Muscle layer of colon (tissue), 2 donors: Measurements from ENCODE around the gene PYY.
"Not testable (repeated sequence)": the region's sequence is repeated elsewhere in the genome, so short reads cannot be mapped to it uniquely, and the experiment has no call there.

Source experiments
- H3K27ac ChIP-seq: one replicate; pipeline ENCODE4 v1.7.0; 2013; ENCODE audit warnings: low read depth, mild to moderate bottlenecking, low read length, moderate library complexity
- H3K27me3 ChIP-seq, 2 donors: one replicate each; pipeline ENCODE4 v1.7.0; 2013; ENCODE audit warnings: low read length in 2 of 2, mild to moderate bottlenecking in 2 of 2; ENCODE audit not compliant: insufficient read depth in 2 of 2, control insufficient read depth in 1 of 2
- H3K36me3 ChIP-seq: one replicate; pipeline ENCODE4 v1.7.0; 2013; ENCODE audit warnings: mild to moderate bottlenecking, low read length; ENCODE audit not compliant: insufficient read depth
- H3K4me1 ChIP-seq: one replicate; pipeline ENCODE4 v1.7.0; 2013; ENCODE audit warnings: mild to moderate bottlenecking, low read length; ENCODE audit not compliant: insufficient read depth
- H3K4me3 ChIP-seq, 2 donors: one replicate each; pipeline ENCODE4 v1.7.0; 2013; ENCODE audit warnings: low read length in 2 of 2, low read depth in 1 of 2, mild to moderate bottlenecking in 1 of 2, moderate library complexity in 1 of 2
- H3K9ac ChIP-seq: one replicate; pipeline ENCODE4 v1.7.0; 2013; ENCODE audit warnings: low read length
- H3K9me3 ChIP-seq: one replicate; pipeline ENCODE4 v1.7.0; 2013; ENCODE audit warnings: mild to moderate bottlenecking, low read length
- donor health status: abdominal sarcoma.
- donor health status: Adenocarcinoma of cecum.

PYY gene

DNA sequence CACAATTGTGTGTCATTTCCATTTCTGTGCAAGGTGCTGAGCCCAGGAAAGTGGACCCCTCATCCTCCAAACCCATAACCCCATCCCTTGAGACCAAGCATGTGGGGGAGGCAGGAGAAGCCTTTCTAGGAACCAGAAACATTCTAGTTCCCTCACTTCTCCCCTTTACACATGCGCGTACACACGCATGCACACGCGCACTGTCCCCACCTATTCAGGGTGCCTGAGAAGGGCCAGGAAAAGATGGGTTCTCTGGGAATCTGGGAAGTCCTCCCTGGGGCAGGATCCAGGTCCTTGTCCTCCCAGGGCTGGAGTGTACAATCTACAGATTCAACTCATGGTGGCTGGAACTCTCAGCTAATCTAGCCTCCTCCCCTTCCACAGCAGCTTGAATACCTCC is 13.9 kb downstream of the PYY start:
- Histone ChIP-seq H3K4me3 (no peak overlapping the region), H3K9me3 (no peaks in the 10 kb centered on the region), H3K27me3 (peaks cover 0 to 20% of the 10 kb centered on the region in 2 donors), H3K36me3 (no peaks in the 10 kb centered on the region), H3K9ac (no peak overlapping the region), H3K27ac (no peak overlapping the region), H3K4me1 (no peaks in the 10 kb centered on the region)

- H3K27me3 ChIP-seq = peaks cover 0 to 20% of the 10 kb centered on the region in 2 donors
- not testable (repeated sequence) for H3K4me3 ChIP-seq, H3K9ac ChIP-seq, H3K27ac ChIP-seq, H3K4me1 ChIP-seq, H3K36me3 ChIP-seq, H3K9me3 ChIP-seq
Observed at GRCh38 chr17:43939452-43939851, 14.3 kb downstream of the PYY start.

DNA sequence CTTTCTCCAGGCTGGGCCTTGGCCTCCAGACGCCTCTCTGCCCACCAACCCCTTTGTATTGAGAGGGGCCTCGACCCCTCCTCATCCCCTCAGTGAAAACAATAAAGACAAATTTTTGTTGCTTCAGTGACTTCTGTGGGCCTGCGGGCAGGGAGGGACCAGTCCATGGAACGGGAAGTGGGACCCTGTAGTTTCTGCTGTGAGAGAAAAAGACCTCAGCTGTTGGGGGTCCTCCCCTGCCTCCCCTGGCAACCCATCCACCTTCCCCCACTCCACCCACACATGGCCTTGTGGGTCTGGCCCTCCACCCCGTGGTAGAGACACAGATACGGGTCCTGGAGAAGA is 14.9 kb downstream of the PYY start:
- Histone ChIP-seq H3K36me3 (no peaks in the 10 kb centered on the region), H3K4me3 (no peak overlapping the region), H3K4me1 (no peaks in the 10 kb centered on the region), H3K9ac (no peak overlapping the region), H3K27ac (no peak overlapping the region), H3K9me3 (no peaks in the 10 kb centered on the region), H3K27me3 (peaks cover 0 to 20% of the 10 kb centered on the region in 2 donors)

- H3K27ac ChIP-seq = no peak overlapping the region
- H3K4me1 ChIP-seq = no peaks in the 10 kb centered on the region
- peaks cover 0 to 20% of the 10 kb centered on the region in 2 donors for H3K27me3 ChIP-seq
- H3K9ac ChIP-seq = no peak overlapping the region
- H3K36me3 ChIP-seq = no peaks in the 10 kb centered on the region
- H3K4me3 ChIP-seq = no peak overlapping the region
- no peaks in the 10 kb centered on the region for H3K9me3 ChIP-seq
Observed at GRCh38 chr17:43936434-43936833, 17.3 kb downstream of the PYY start.

GRCh38 chr17:43935926-43936261 is 17.8 kb downstream of the PYY start:
- Histone ChIP-seq H3K27me3 (peaks cover 0 to 20% of the 10 kb centered on the region in 2 donors), H3K9me3 (no peaks in the 10 kb centered on the region), H3K4me3 (no peak overlapping the region), H3K36me3 (no peaks in the 10 kb centered on the region), H3K9ac (no peak overlapping the region), H3K27ac (no peak overlapping the region), H3K4me1 (no peaks in the 10 kb centered on the region)

- H3K9ac ChIP-seq = no peak overlapping the region
- no peak overlapping the region for H3K4me3 ChIP-seq
- H3K36me3 ChIP-seq = no peaks in the 10 kb centered on the region
- H3K27me3 ChIP-seq = peaks cover 0 to 20% of the 10 kb centered on the region in 2 donors
- H3K9me3 ChIP-seq = no peaks in the 10 kb centered on the region
- H3K4me1 ChIP-seq = no peaks in the 10 kb centered on the region
- no peak overlapping the region for H3K27ac ChIP-seq
Observed at GRCh38 chr17:43935204-43935925, 18.4 kb downstream of the PYY start.

GRCh38 chr17:43932923-43933322 is 20.8 kb downstream of the PYY start:
- no peak overlapping the region for H3K27ac ChIP-seq
- H3K36me3 ChIP-seq = no peaks in the 10 kb centered on the region

GRCh38 chr17:43932357-43932756 is 21.4 kb downstream of the PYY start:
- H3K27ac ChIP-seq = no peak overlapping the region
- no peak overlapping the region for H3K4me3 ChIP-seq
- H3K27me3 ChIP-seq = peaks cover 0 to 8% of the 10 kb centered on the region in 2 donors
- no peak overlapping the region for H3K9ac ChIP-seq
- H3K4me1 ChIP-seq = peaks cover under 1% of the 10 kb centered on the region
- no peaks in the 10 kb centered on the region for H3K36me3 ChIP-seq
- H3K9me3 ChIP-seq = no peaks in the 10 kb centered on the region

More at GRCh38 chr17:43932923-43933322, 20.8 kb downstream of the PYY start:
- Histone ChIP-seq H3K27me3 (peaks cover 0 to 8% of the 10 kb centered on the region in 2 donors), H3K9ac (no peak overlapping the region), H3K4me3 (no peak overlapping the region), H3K9me3 (no peaks in the 10 kb centered on the region), H3K4me1 (no peaks in the 10 kb centered on the region)

DNA sequence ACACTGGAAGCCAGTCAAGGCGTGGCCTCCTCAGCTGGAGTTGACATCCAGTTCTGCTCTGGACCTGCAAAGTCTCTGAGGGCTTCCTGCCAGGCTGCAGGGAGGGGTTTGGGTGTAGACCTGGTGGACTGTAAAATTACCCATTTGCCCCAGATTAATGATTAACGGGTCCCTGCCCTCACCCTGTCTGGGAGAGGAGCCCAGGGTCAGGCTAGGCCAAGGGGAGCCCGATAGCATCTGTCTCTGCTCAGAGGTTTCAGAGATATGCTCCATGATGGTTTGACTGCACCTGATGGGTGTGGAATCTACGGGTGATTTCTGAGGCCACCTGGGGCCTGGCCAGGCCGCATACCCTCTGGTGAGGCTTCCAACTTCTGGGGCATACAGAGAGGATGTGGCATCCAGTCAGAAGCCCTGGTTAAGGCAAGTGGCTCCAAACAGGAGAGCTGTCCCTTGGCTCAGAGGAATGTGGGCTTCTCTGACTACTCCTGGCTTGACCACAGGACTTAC is 22.6 kb downstream of the PYY start:
- no peaks in the 10 kb centered on the region for H3K36me3 ChIP-seq
- no peak overlapping the region for H3K4me3 ChIP-seq
- peaks cover 7% of the 10 kb centered on the region for H3K4me1 ChIP-seq
- no peaks in the 10 kb centered on the region for H3K9me3 ChIP-seq
- peaks cover 7 to 13% of the 10 kb centered on the region in 2 donors for H3K27me3 ChIP-seq
- no peak overlapping the region for H3K27ac ChIP-seq
- H3K9ac ChIP-seq = no peak overlapping the region

GRCh38 chr17:43928609-43929008 is 25.1 kb downstream of the PYY start:
- Histone ChIP-seq H3K4me1 (peaks cover 7% of the 10 kb centered on the region), H3K36me3 (no peaks in the 10 kb centered on the region), H3K9me3 (no peaks in the 10 kb centered on the region), H3K9ac (no peak overlapping the region), H3K27me3 (peaks cover 7 to 16% of the 10 kb centered on the region in 2 donors), H3K4me3 (no peak overlapping the region), H3K27ac (no peak overlapping the region)

- H3K27ac ChIP-seq, H3K4me3 ChIP-seq, H3K9me3 ChIP-seq, H3K9ac ChIP-seq, H3K4me1 ChIP-seq, H3K36me3 ChIP-seq: not testable (repeated sequence)
- H3K27me3 ChIP-seq = peaks cover 7 to 17% of the 10 kb centered on the region in 2 donors
Observed at GRCh38 chr17:43927929-43928328, 25.8 kb downstream of the PYY start.
